HG02571 (cell line): ENCODE results near the gene MAP2K3.
"Not testable (repeated sequence)": the region's sequence is repeated elsewhere in the genome, so short reads cannot be mapped to it uniquely, and the experiment has no call there.

Source experiments
- ATAC-seq: cut with Tn5 transposase; IDR thresholded peaks from one replicate; pipeline ENCODE4 v1.9.1; 2021; ENCODE audit warnings: mild to moderate bottlenecking, moderate library complexity; ENCODE audit not compliant: unreplicated experiment

Gene MAP2K3

GRCh38 chr17:21349358-21350050 lies 65.0 kb downstream of the MAP2K3 start:
- not testable (repeated sequence) for ATAC-seq

GRCh38 chr17:21350495-21350894 lies 66.0 kb downstream of the MAP2K3 start:
- ATAC-seq, result not testable (repeated sequence)

DNA sequence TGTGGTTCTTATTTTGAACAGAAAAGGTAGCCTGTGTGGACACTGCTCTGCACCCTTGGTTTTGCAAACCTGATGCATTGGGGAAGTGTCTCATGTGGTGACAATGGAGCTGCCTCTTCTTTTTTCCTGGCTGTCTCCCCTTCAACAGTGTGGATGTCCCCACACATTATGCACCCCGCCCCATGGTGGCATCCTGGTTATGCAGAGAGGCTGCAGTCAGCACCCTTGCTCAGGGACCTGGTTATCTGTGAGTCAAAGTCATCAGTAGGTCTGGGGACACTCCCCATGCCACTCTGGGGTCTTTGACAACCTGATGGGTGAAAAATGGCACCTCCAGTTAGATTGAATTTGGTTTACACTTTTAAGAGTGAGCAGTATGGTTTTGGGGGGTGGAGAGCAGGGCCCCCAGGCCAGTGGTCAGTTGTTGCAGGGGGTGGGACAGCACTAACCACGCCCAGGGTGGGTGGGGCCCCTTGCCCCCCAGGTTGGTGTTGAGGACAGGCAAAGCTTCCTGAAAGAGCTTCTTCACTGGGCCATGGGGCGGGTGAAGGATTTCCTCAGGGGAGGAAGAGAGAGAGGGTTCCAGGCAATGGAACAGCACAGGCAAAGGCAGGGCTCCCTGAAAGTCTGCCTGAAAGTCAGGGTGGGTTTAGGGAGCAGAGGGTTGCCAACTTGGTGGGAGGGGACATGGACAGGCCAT lies 67.0 kb downstream of the MAP2K3 start:
- ATAC-seq, result no peak

- ATAC-seq, result no peak
These were observed 67.9 kb downstream of the MAP2K3 start for GRCh38 chr17:21352221-21352980.

DNA sequence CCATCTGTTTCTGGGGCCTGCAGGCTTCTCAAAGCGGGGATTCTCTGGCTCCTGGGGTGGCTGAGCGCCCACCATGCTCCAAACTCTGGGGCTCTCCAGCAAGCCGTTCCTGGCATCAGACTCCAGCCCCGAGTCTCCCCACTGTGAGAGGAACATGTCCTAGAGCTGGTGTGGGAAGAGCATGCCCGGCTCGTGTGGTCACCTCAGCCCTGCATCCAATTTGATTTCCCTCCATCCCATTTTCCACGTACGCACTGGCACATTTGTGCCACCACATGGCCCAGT lies 68.4 kb downstream of the MAP2K3 start:
- no peak for ATAC-seq

GRCh38 chr17:21353326-21354010 lies 69.0 kb downstream of the MAP2K3 start:
- ATAC-seq, result no peak

- ATAC-seq, result no peak
These were observed 70.4 kb downstream of the MAP2K3 start for GRCh38 chr17:21354796-21355385.

DNA sequence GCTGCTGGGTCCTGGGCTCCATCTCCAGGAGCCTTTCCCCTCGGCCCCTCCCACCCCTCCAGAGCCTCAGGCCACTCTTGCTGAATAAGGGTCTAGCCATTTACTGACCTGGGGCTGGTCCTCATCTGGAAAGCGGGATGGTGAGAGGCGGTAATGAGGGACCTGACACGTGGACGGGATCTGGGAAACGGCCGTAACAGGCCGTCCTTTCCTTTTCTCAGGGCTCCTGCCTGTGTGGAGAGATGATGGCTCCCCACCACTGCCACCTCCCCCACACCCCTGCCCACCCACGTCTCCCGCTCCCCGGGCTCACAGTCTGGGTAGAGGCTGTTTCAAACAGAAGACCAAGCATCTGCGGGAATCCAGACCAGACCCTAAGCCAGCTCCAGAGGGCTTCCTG lies 71.1 kb downstream of the MAP2K3 start:
- no peak for ATAC-seq

- ATAC-seq, result no peak
These were observed 72.1 kb downstream of the MAP2K3 start for GRCh38 chr17:21356537-21357127.

DNA sequence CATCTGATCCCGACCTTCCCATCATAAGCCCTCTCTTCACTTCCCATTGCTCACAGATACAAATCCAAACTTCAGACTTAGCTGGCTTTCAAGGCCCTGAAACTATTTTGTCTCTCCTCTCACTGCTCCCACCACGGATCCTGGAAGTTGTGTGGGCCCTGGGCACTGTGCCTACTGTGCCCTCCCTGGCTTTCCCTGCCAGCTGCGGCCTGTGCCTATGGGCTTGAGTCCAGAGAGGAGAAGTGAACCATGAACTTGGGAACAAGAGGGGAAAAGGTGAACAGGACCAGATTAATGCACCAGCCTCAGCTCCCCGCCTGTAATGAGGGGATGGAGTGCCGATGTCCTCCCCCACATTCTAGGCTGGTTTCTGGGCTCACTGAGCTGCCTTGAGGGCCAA lies 72.8 kb downstream of the MAP2K3 start:
- ATAC-seq, result no peak

DNA sequence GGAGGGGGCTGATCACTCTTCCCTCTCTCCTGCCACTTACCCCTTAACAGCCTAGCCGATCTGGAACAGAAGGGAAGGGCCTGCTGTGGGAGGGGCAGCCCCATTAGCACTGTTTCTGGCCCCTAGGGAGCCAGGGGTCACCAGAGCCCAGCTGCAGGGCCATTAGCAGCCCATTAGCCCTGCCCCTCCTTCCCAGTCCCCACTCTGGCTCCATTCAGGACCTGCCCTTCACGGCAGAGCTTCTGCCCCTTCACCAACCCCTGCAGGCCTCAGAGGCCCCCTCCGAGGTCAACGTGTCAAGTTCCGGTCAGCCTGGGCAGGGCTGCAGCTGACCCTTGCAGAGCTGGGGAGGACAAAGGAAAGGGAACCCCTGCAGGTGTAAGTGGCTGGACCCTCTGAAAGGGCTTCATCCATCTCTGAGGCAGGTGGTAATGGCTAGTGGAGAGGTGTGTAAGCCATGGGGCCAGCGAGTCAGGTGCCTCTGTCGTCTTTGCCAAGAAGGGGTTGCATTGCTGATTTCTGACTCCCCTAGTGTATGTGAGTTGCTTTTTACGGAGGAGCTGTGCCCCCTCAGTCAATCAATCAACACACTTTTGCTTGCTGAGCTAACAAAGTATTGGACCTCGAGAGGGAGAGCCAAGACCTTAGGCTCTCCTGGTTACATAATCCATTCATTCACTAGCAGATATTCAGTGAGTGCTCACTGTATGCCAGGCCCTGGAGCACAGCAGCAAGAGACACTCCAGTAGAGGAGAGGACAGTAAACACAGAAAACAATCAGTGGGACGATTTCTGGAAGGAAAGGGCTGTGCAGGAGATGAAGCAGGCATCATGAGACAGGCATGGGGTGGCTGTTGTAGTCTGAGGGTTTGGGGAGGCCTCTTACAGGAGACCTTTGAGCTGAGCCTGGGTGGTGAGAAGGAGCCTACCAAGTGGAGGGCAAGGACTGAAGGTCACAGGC lies 73.5 kb downstream of the MAP2K3 start:
- ATAC-seq, result no peak

DNA sequence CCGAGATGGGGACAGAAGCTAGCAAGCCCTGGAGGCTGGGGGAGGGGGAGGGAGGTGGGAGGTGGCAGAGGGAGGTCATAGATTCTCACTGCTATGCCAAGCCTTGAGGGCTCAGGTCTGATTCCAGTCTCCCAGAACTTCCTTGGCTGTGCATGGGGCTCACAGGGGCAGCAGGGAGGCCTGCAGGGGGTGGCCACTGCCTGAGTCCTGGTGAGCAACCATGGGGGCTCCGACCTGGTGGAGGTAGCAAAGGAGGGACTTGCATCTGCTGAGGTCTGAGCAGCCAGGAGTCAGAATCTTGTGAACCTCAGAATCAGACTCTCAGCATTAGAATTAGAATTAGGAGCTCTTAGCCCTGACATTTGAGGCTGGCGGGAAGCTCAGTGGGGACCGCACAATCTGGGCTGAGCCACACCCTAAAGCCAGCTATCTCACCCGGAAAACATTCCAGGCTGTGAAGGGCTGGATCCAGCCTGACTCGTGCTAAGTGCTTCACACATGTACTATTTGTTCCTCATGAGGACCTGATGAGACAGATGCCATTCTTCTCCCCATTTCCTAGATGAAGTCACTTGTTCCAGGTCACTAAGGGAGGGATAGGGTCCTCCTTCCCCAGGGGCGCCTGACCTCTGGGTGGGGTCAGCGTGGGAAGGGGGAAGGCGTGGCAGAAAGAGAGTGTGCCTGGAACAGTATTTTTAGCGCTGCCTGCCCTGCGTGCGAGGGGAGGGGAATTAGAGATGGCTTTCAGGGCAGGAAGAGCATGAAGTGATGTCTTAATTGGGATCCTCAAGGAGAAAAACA lies 74.4 kb downstream of the MAP2K3 start:
- ATAC-seq, result no peak

- ATAC-seq, result no peak
These were observed 75.0 kb downstream of the MAP2K3 start for GRCh38 chr17:21359483-21359840.

GRCh38 chr17:21360048-21360447 lies 75.5 kb downstream of the MAP2K3 start:
- ATAC-seq, result no peak

DNA sequence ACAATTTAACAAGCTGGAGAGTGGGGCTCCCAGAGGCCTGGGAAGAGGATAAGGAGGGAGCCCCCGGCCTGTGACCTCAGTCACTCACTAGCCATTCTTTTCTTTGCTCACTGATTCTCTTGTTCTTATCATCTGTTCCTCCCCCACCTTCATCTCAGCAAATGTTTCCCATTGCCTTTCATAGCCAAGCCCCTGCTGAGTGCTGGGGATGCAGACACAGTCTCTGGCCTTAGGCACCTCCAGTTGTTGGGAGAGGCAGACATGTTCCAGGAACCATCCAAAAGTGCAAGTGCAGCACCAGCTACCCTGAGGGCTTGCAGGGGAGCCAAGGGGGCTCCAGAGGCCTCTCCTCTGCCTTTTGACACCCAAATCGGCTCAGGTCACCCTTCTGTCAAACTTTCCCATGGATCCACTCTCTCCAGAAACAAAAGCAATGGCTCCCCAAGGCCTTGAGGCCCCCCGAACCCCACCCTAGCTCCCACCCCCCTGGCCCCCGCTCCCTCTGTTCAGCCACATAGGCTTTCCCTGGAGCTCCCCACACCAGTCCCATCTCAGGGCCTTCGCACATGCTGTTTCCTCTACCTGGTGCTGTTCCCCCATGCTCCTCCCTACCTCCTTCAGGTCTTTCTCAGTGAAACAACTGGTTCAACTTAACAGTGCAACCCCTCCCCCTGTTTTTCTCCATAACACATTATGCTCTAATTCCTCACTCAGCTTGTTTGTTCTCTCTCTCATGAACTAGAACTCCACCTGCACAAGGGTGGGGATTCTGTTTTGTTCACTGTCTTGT lies 76.7 kb downstream of the MAP2K3 start:
- no peak for ATAC-seq

DNA sequence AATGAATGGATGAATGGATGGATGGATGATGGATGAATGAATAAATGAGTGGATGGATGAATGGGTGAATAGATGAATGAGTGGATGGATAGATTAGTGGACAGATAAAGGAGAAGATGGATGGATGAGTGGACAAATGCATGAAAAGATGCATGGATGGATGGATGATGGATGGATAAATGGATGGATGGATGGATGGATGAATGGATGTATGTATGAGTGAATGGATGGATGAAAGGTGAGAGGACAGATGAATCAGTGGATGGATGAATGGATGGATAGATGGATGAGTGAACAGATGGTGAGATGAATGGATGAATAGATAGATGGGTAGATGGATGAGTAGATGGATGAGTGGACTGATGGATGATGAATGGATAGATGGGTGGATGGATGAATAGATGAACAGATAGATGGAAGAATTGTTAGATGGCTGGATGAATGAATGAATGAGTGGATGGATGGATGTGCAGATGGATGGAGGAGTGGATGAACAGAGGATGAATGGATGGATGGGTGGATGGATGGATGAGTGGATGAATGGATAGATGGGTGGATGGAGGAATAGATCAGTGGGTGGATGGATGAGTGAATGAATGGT lies 77.9 kb downstream of the MAP2K3 start:
- ATAC-seq, result no peak

DNA sequence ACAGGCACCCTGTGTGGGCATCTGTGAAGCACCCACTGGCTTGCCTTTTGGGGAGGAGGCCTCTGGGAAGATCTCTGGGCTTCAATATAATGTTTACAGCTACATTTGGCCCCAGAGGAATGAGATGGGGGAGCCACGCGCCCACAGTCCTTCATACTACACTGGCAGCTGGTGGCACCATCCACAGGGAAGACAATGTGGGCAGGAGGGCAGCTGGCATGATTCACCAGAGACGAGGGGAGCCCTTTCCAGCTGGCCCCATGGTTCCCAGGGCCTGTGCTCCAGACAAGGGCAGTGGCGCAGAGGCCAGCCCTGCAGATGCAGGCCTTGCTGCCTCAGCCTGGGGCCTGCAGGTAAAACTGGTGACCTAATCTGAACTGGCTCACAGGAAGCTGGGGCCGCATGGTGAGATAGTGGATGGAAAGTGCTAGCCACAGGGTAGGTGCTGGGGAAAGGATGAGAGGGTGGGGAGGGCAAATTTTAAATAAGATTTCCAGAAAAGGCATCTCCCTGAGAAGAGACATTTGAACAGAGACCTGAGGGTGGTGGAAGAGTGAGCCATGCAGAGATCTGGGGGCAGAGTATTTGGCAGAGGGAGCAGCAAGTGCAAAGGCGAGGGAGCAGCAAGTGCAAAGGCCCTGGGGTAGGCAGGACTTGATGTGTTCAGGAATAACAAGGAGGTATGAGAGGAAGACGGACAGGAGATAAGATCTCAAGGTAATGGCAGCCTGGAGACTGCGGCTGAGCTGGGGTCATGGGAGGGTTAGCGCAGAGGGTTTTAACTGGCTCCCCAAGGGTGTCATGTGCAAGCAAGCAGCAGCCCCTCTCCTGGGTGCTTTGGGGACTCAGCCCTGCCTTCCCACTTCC lies 79.5 kb downstream of the MAP2K3 start:
- ATAC-seq, result no peak
